DMS114 treated with DMSO at 0.1 percent for 48 hours (cell line): Measurements from ENCODE around the gene SREBF2.

Experiments used
- DNase-seq: peaks from one replicate; lab custom pipeline; 2025; ENCODE audit not compliant: unreplicated experiment; lab: John Stamatoyannopoulos, UW

SREBF2 gene

GRCh38 chr22:41906822-41907221 lies 73.9 kb downstream of the SREBF2 start:
- no peak for DNase-seq

- no peak for DNase-seq
These were observed 74.8 kb downstream of the SREBF2 start for GRCh38 chr22:41907436-41908401.

GRCh38 chr22:41908411-41909309 lies 75.8 kb downstream of the SREBF2 start:
- no peak for DNase-seq

- no peak for DNase-seq
These were observed 76.6 kb downstream of the SREBF2 start for GRCh38 chr22:41909310-41910049.

- no peak for DNase-seq
These were observed 77.4 kb downstream of the SREBF2 start for GRCh38 chr22:41910050-41911000.

GRCh38 chr22:41911001-41911611 lies 78.2 kb downstream of the SREBF2 start:
- no peak for DNase-seq

- no peak for DNase-seq
These were observed 79.6 kb downstream of the SREBF2 start for GRCh38 chr22:41912338-41913039.

GRCh38 chr22:41913040-41913719 lies 80.3 kb downstream of the SREBF2 start:
- DNase-seq: no peak

GRCh38 chr22:41913842-41914534 lies 81.1 kb downstream of the SREBF2 start:
- no peak for DNase-seq

- DNase-seq: no peak
These were observed 81.7 kb downstream of the SREBF2 start for GRCh38 chr22:41914611-41915034.

GRCh38 chr22:41915035-41915785 lies 82.3 kb downstream of the SREBF2 start, which contains the start of gene SHISA8:
SHISA8 (minus strand) TSS chr22:41915074; CDS start chr22:41914667, 407 bp downstream.
- no peak for DNase-seq

GRCh38 chr22:41915786-41916493 lies 83.0 kb downstream of the SREBF2 start:
- DNase-seq: no peak

- DNase-seq: no peak
These were observed 83.9 kb downstream of the SREBF2 start for GRCh38 chr22:41916745-41917358.

GRCh38 chr22:41917375-41917902 lies 84.5 kb downstream of the SREBF2 start:
- DNase-seq: no peak
